Coronary artery (tissue), 2 donors: Measurements from ENCODE around the gene AXIN1.
A peak's percentile ranks its signal among the peaks of the same experiment; 100 is the strongest.

Experiments used
- DNase-seq: peaks from one replicate; pipeline ENCODE4 v3.0.0-alpha.2; 2017; ENCODE audit warnings: low spot score
- H3K27ac ChIP-seq, 2 donors: fragments of 200-600 bp; sonication (generic); one replicate each; pipeline ENCODE4 v1.5.1; 2016 to 2019
- H3K4me3 ChIP-seq: fragments of 200-600 bp; sonication (generic); 2 replicates; pipeline ENCODE4 v1.5.1; 2016; ENCODE audit warnings: mild to moderate bottlenecking, moderate library complexity
- CTCF ChIP-seq: fragments of 200-600 bp; sonication (generic); IDR thresholded peaks from one replicate; pipeline ENCODE4 v1.5.1; 2019; ENCODE audit warnings: antibody characterized with exemption

Gene AXIN1

GRCh38 chr16:330741-331140, 21.8 kb downstream of the AXIN1 start:
- Histone ChIP-seq H3K27ac (no peak overlapping the region), H3K4me3 (no peak overlapping the region)
- no peak for TF ChIP-seq CTCF
- DNase-seq = no peak

GRCh38 chr16:325375-326145, 27.0 kb downstream of the AXIN1 start:
- H3K27ac ChIP-seq = no peak overlapping the region
- no peak for DNase-seq
- no peak for TF ChIP-seq CTCF
- peak overlapping the region; percentile 30 for H3K4me3 ChIP-seq

GRCh38 chr16:324451-325334, 27.8 kb downstream of the AXIN1 start:
- H3K4me3 ChIP-seq = peak overlapping the region; percentile 30
- no peak for DNase-seq
- no peak overlapping the region for H3K27ac ChIP-seq
- no peak for TF ChIP-seq CTCF

GRCh38 chr16:324201-324450, 28.4 kb downstream of the AXIN1 start:
- Histone ChIP-seq H3K4me3 (no peak overlapping the region), H3K27ac (no peak overlapping the region)
- TF ChIP-seq CTCF = no peak
- no peak for DNase-seq

GRCh38 chr16:322476-323143, 29.9 kb downstream of the AXIN1 start:
- no peak for DNase-seq
- no peak for TF ChIP-seq CTCF
- Histone ChIP-seq H3K27ac (no peak overlapping the region), H3K4me3 (no peak overlapping the region)

- DNase-seq = no peak
- H3K27ac ChIP-seq = no peak overlapping the region
- no peak overlapping the region for H3K4me3 ChIP-seq
- TF ChIP-seq CTCF = no peak
Measured at GRCh38 chr16:321532-321931, 31.0 kb downstream of the AXIN1 start.
